Immature natural killer cell (primary cell): ENCODE measurements around the gene DPP6. TPM values are rescaled to one million over a fixed set of nuclear protein-coding genes. Genes with fewer than 3 reads are reported as not detected.
"Not testable (repeated sequence)": the region's sequence is repeated elsewhere in the genome, so short reads cannot be mapped to it uniquely, and the experiment has no call there.

Experiments used
- DNase-seq, 3 donors: peaks; one replicate each; pipeline ENCODE4 v3.0.0; 2022; ENCODE audit warnings: mixed read lengths in 1 of 3
- H3K27ac Mint-ChIP-seq, 6 donors: one replicate each; pipeline ENCODE4 v1.8.0; 2020; ENCODE audit warnings: mixed read lengths in 6 of 6, mild to moderate bottlenecking in 5 of 6, inconsistent platforms in 4 of 6, moderate library complexity in 3 of 6
- H3K27me3 Mint-ChIP-seq, 3 donors: one replicate each; pipeline ENCODE4 v1.8.0; 2020 to 2021; ENCODE audit warnings: low read depth in 3 of 3, mild to moderate bottlenecking in 3 of 3, mixed read lengths in 3 of 3, moderate library complexity in 3 of 3, inconsistent platforms in 1 of 3
- H3K36me3 Mint-ChIP-seq, 3 donors: one replicate each; pipeline ENCODE4 v1.8.0; 2020; ENCODE audit warnings: mixed read lengths in 3 of 3, inconsistent platforms in 2 of 3, mild to moderate bottlenecking in 2 of 3
- H3K4me1 Mint-ChIP-seq, 2 donors: one replicate each; pipeline ENCODE4 v1.8.0; 2020; ENCODE audit warnings: inconsistent platforms in 2 of 2, mild to moderate bottlenecking in 2 of 2, mixed read lengths in 2 of 2, moderate library complexity in 1 of 2
- H3K4me3 Mint-ChIP-seq, 5 donors: one replicate each; pipeline ENCODE4 v1.8.0; 2020; ENCODE audit warnings: mild to moderate bottlenecking in 5 of 5, mixed read lengths in 5 of 5, inconsistent platforms in 3 of 5, moderate library complexity in 3 of 5
- H3K9me3 Mint-ChIP-seq, 6 donors: one replicate each; pipeline ENCODE4 v1.8.0; 2020; ENCODE audit warnings: mild to moderate bottlenecking in 6 of 6, mixed read lengths in 6 of 6, inconsistent platforms in 4 of 6, moderate library complexity in 3 of 6
- polyA plus RNA-seq, 3 donors: library from polyadenylated mRNA; unstranded; fragments of 300-500 nt; fragmentation: Illumina TruSeq; gene quantifications; one replicate each; pipeline ENCODE4 v1.2.3, GENCODE V29; 2021

DPP6 gene
- polyA plus RNA-seq, 3 donors from 2014 or later, result not detected

GRCh38 chr7:154053466-154054312, 1.5 kb downstream of the DPP6 start:
- H3K4me3 Mint-ChIP-seq, result not testable (repeated sequence)

GRCh38 chr7:154054664-154055063, 2.5 kb downstream of the DPP6 start:
- H3K27me3 Mint-ChIP-seq, H3K27ac Mint-ChIP-seq, DNase-seq, H3K36me3 Mint-ChIP-seq, H3K4me1 Mint-ChIP-seq, H3K4me3 Mint-ChIP-seq: not testable (repeated sequence)
- H3K9me3 Mint-ChIP-seq, result peaks cover 0 to 11% (median 2%) of the 10 kb centered on the region in 6 donors

More at GRCh38 chr7:154053466-154054312, 1.5 kb downstream of the DPP6 start:
- not testable (repeated sequence) for H3K36me3 Mint-ChIP-seq, H3K27me3 Mint-ChIP-seq, H3K4me1 Mint-ChIP-seq, DNase-seq, H3K27ac Mint-ChIP-seq
- H3K9me3 Mint-ChIP-seq, result peaks cover 0 to 11% (median 2%) of the 10 kb centered on the region in 6 donors

- H3K36me3 Mint-ChIP-seq, H3K4me1 Mint-ChIP-seq, H3K27ac Mint-ChIP-seq, DNase-seq, H3K4me3 Mint-ChIP-seq, H3K27me3 Mint-ChIP-seq: not testable (repeated sequence)
- peaks cover 0 to 11% (median 2%) of the 10 kb centered on the region in 6 donors for H3K9me3 Mint-ChIP-seq
These were observed 3.4 kb downstream of the DPP6 start for GRCh38 chr7:154055491-154056106.

GRCh38 chr7:154058783-154059182, 6.6 kb downstream of the DPP6 start:
- H3K9me3 Mint-ChIP-seq, result peaks cover 3 to 10% (median 5%) of the 10 kb centered on the region in 6 donors
- DNase-seq, H3K27ac Mint-ChIP-seq, H3K36me3 Mint-ChIP-seq, H3K4me1 Mint-ChIP-seq, H3K27me3 Mint-ChIP-seq, H3K4me3 Mint-ChIP-seq: not testable (repeated sequence)

- not testable (repeated sequence) for H3K4me1 Mint-ChIP-seq, H3K36me3 Mint-ChIP-seq, H3K4me3 Mint-ChIP-seq, DNase-seq, H3K27me3 Mint-ChIP-seq, H3K27ac Mint-ChIP-seq
- peaks cover 4 to 17% (median 5%) of the 10 kb centered on the region in 6 donors for H3K9me3 Mint-ChIP-seq
These were observed 8.4 kb downstream of the DPP6 start for GRCh38 chr7:154060551-154060950.

DNA sequence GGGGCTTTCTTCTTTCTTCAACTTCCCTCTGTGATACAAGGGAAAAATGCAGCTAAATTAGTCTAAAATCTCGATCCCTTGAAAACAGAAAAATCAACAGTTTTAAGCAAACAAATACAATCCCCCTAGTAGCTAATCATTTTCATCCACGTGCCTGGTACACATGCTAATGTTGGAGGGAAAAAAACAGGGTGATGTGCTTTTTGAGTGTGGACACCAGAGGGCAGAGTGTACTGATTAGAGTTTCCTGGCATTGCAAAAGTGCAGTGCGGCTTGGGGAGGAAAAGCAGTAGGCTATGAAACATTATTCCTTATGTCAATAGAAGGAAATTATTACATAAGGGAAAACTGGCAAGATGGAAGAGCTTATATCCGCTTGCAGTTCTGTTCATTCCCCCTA, 19.6 kb downstream of the DPP6 start:
- not testable (repeated sequence) for H3K4me3 Mint-ChIP-seq, H3K27ac Mint-ChIP-seq, DNase-seq, H3K4me1 Mint-ChIP-seq, H3K27me3 Mint-ChIP-seq, H3K36me3 Mint-ChIP-seq, H3K9me3 Mint-ChIP-seq

DNA sequence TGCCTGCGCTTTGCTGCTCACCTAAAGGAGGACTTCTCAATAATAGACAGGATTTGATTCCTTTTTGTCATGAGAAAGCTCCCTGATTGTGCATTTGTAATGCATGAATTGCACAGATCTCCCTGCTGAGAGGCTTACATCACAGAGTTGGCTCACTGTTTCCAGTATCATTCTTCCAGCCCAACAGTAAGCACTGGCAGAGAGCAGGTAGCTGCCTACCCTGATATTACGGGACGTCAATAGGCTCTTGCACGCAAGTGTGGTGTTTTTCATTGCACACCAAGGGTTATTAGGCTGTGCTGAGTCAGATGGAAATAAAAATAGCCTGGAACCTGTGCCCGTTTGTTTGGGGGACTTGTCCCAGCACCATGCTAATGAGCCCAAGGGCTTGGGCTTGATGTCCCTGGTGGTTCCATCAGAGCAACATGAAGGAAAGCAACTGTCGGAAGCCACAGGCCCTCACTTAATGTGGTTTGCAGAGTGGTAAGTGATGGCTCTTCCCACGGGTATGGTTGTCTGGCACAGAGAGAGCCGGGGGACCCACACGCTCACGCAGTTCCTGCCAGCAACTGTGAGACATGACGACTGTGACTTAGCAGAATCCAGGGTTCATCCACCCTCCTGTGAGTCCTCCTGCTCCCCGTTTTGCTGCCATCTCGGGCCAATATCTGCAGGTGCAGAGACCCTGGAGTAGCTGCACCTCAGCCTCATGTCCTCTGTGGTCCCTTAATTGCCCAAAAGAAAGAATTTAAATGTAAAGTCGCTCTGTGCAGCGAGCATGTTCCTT, 20.4 kb downstream of the DPP6 start:
- H3K4me1 Mint-ChIP-seq, H3K36me3 Mint-ChIP-seq, H3K9me3 Mint-ChIP-seq, H3K27me3 Mint-ChIP-seq, H3K4me3 Mint-ChIP-seq, DNase-seq, H3K27ac Mint-ChIP-seq: not testable (repeated sequence)

DNA sequence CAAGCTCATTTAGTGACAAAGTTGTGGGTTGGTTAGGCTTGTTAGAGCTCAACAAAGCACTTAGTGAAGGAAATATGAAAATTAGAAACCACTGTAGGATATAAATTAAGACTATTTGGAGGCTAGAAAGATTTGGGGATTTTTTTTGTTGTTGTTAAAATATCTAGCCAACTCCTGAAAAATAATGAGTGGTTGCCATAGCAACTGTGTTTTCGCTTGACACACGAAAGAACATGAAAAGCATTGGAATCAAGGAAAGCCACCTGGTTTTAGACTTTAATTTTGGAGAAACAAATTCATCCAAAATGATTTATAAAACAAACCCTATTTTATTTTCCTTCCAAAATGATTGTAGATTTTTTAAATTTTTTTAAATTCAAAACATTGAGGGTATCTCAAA, 26.3 kb downstream of the DPP6 start:
- H3K4me3 Mint-ChIP-seq, H3K27ac Mint-ChIP-seq, H3K27me3 Mint-ChIP-seq, H3K36me3 Mint-ChIP-seq, H3K9me3 Mint-ChIP-seq, H3K4me1 Mint-ChIP-seq, DNase-seq: not testable (repeated sequence)

- not testable (repeated sequence) for H3K36me3 Mint-ChIP-seq, H3K9me3 Mint-ChIP-seq, H3K27me3 Mint-ChIP-seq, H3K27ac Mint-ChIP-seq, DNase-seq, H3K4me1 Mint-ChIP-seq, H3K4me3 Mint-ChIP-seq
These were observed 28.1 kb downstream of the DPP6 start for GRCh38 chr7:154080249-154080648.

GRCh38 chr7:154087037-154087725, 35.0 kb downstream of the DPP6 start:
- H3K36me3 Mint-ChIP-seq, H3K27ac Mint-ChIP-seq, H3K27me3 Mint-ChIP-seq, DNase-seq, H3K4me1 Mint-ChIP-seq, H3K4me3 Mint-ChIP-seq, H3K9me3 Mint-ChIP-seq: not testable (repeated sequence)

DNA sequence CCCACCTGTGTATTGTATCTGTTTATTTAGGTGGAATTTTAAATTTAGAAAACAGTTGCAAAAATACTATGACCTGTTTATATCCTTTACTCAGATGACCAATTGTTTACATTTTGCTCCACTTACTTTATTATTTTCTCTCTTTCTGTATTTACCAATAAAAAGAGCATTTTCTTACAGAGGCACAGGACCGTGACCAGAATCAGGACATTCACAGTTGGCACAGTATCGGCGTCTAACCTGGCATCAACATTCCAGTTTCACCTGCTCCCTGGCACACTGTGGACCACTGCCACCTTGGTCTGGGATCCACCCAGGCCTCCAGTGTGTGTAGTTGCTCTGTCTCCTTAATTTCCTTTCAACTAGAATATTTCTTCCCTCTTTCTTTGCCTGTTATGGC, 39.9 kb downstream of the DPP6 start:
- not testable (repeated sequence) for H3K27ac Mint-ChIP-seq, H3K4me3 Mint-ChIP-seq, H3K4me1 Mint-ChIP-seq, H3K9me3 Mint-ChIP-seq, H3K36me3 Mint-ChIP-seq, DNase-seq, H3K27me3 Mint-ChIP-seq

GRCh38 chr7:154095201-154095600, 43.0 kb downstream of the DPP6 start:
- not testable (repeated sequence) for DNase-seq, H3K27ac Mint-ChIP-seq, H3K4me1 Mint-ChIP-seq, H3K36me3 Mint-ChIP-seq, H3K27me3 Mint-ChIP-seq, H3K4me3 Mint-ChIP-seq, H3K9me3 Mint-ChIP-seq

DNA sequence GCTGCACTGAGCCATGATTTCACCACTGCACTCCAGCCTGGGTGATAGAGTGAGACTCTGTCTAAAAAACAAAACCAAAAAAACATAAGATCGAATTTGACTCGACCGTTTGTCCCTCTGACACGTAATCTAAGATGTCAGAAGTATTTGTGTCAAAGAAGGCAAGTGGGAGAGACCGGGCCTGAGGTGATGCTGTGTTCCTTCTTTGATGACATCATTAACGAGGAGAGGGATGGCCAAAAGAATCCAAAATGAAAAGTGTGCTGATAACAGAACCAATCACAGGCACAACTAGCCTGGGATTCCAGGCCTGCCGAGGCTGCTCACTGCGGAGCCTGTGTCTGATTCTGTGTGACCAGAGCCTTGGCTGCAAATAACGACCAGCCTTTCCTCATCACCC, 52.9 kb downstream of the DPP6 start:
- H3K36me3 Mint-ChIP-seq, DNase-seq, H3K27ac Mint-ChIP-seq, H3K4me3 Mint-ChIP-seq, H3K4me1 Mint-ChIP-seq, H3K27me3 Mint-ChIP-seq: not testable (repeated sequence)
- peaks cover 0 to 20% (median 7%) of the 10 kb centered on the region in 6 donors for H3K9me3 Mint-ChIP-seq

DNA sequence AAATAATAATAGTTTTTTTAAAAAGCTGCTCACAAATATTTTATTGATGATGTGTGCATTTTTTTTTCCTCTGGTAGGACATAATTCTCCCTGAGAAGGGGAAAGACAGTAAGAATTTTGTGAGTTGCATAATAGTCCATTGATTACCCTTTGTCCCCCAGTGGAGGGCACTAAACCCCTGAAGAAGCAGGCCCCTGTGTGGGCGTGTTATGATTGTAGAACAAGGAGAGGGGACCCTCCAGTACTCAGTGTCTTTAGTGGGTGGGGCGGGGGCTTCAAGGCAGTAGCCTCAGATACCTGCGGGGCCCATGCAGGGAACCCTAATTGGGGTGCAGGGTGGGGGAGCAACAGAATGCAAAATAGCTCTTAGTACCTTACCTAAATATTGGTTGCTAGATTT, 57.4 kb downstream of the DPP6 start:
- H3K4me1 Mint-ChIP-seq, H3K36me3 Mint-ChIP-seq, H3K27me3 Mint-ChIP-seq, DNase-seq, H3K27ac Mint-ChIP-seq, H3K4me3 Mint-ChIP-seq: not testable (repeated sequence)
- H3K9me3 Mint-ChIP-seq, result peaks cover 0 to 13% (median 6%) of the 10 kb centered on the region in 6 donors
